GM19438 (cell line): Measurements from ENCODE around the gene JUN.
"Not testable (repeated sequence)": the region's sequence is repeated elsewhere in the genome, so short reads cannot be mapped to it uniquely, and the experiment has no call there.

Source experiments
- ATAC-seq: cut with Tn5 transposase; IDR thresholded peaks from one replicate; pipeline ENCODE4 v1.9.1; 2021; ENCODE audit warnings: low read depth; ENCODE audit not compliant: unreplicated experiment

The JUN gene

GRCh38 chr1:58809325-58810010, 25.6 kb upstream of the JUN start:
- ATAC-seq = no peak

- ATAC-seq = no peak
Measured at GRCh38 chr1:58808077-58808476, 24.2 kb upstream of the JUN start.

GRCh38 chr1:58805716-58806571, 22.1 kb upstream of the JUN start:
- peak; percentile 71 for ATAC-seq

- no peak for ATAC-seq
Measured at GRCh38 chr1:58804853-58805565, 21.2 kb upstream of the JUN start.

GRCh38 chr1:58803858-58804257, 20.0 kb upstream of the JUN start:
- ATAC-seq = no peak

GRCh38 chr1:58802640-58803399, 19.0 kb upstream of the JUN start:
- no peak for ATAC-seq

GRCh38 chr1:58801286-58801685, 17.4 kb upstream of the JUN start:
- not testable (repeated sequence) for ATAC-seq

GRCh38 chr1:58799650-58800049, 15.8 kb upstream of the JUN start:
- ATAC-seq = no peak

- ATAC-seq = no peak
Measured at GRCh38 chr1:58798910-58799442, 15.1 kb upstream of the JUN start.

- no peak for ATAC-seq
Measured at GRCh38 chr1:58796416-58796815, 12.6 kb upstream of the JUN start.

- no peak for ATAC-seq
Measured at GRCh38 chr1:58794585-58794984, 10.7 kb upstream of the JUN start.

GRCh38 chr1:58792846-58793245, 9.0 kb upstream of the JUN start:
- no peak for ATAC-seq

- ATAC-seq = no peak
Measured at GRCh38 chr1:58791106-58791505, 7.3 kb upstream of the JUN start.

- no peak for ATAC-seq
Measured at GRCh38 chr1:58789996-58790660, 6.3 kb upstream of the JUN start.

- no peak for ATAC-seq
Measured at GRCh38 chr1:58789322-58789856, 5.5 kb upstream of the JUN start.

GRCh38 chr1:58788259-58788658, 4.4 kb upstream of the JUN start:
- ATAC-seq = no peak

- no peak for ATAC-seq
Measured at GRCh38 chr1:58786927-58787245, 3.0 kb upstream of the JUN start.

GRCh38 chr1:58786184-58786926, 2.5 kb upstream of the JUN start:
- ATAC-seq = no peak

- ATAC-seq = no peak
Measured at GRCh38 chr1:58785442-58786058, 1.7 kb upstream of the JUN start.
